ENCODE results near the gene PEX26.
"Not testable (repeated sequence)": the region's sequence is repeated elsewhere in the genome, so short reads cannot be mapped to it uniquely, and the experiment has no call there.

Gene PEX26

DNA sequence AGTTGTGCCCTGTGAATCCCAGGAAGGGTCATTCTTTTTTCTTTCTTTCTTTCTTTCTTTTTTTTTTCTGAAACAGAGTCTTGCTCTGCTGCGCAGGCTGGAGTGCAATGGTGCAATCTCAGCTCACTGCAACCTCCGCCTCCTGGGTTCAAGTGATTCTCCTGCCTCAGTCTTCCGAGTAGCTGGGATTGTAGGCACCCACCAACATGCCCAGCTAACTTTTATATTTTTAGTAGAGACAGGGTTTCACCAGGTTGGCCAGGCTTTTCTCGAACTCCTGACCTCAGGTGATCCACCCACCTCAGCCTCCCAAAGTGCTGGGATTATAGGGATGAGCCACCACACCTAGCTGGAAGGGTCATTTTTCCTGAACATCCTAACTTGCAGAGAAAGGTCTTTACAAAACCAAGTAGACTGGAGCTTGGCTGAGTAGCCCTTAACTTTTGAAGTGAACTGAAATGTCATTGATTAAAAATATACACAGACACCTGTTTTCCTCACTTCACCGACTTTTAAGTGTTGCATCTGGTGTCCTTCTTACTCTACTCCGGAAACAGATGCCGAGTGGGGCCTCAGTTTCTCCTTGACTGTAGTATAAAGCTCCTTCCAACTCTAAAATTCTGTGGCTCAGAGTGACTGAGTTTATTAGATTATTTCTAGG, 6.4 kb upstream of the PEX26 start:
- DNase-seq (ENCODE audit: low read depth), result not testable (repeated sequence)

DNA sequence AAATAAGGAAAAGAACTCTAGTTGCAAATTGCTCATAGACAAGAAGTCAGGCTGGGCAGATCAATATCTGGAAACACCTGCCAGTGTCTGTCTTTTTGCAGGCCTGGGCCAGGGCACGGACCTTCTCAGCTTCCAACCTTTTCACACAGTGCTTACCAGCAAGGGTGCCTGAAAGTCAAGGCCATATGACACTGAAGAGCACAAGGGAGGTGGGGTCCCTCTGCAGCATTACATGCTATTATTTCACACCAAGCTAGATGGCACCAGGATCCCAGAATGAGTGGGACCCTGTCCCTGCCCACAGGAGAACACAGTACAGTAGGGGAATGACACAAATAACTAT, 5.9 kb upstream of the PEX26 start:
- no peak for DNase-seq (ENCODE audit: low read depth)

- no peak for DNase-seq (ENCODE audit: low read depth)
These were observed 4.3 kb upstream of the PEX26 start for GRCh38 chr22:18073467-18073866.

DNA sequence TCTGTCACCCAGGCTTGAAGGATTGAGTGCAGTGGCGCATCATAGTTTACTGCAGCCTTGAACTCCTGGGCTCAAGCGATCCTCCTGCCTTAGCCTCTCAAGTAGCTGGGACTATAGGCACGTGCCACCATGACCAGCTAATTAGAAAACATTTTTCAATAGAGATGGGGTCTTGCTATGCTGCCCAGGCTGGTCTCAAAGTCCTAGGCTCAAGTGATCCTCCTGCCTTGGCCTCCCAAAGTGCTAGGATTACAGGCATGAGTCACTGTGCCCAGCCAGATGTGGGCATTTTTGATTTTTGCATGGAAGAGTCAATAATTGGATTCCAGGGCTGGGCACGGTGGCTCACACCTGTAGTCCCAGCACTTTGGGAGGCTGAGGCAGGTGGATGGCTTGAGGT, 3.9 kb upstream of the PEX26 start:
- not testable (repeated sequence) for DNase-seq (ENCODE audit: low read depth)

DNA sequence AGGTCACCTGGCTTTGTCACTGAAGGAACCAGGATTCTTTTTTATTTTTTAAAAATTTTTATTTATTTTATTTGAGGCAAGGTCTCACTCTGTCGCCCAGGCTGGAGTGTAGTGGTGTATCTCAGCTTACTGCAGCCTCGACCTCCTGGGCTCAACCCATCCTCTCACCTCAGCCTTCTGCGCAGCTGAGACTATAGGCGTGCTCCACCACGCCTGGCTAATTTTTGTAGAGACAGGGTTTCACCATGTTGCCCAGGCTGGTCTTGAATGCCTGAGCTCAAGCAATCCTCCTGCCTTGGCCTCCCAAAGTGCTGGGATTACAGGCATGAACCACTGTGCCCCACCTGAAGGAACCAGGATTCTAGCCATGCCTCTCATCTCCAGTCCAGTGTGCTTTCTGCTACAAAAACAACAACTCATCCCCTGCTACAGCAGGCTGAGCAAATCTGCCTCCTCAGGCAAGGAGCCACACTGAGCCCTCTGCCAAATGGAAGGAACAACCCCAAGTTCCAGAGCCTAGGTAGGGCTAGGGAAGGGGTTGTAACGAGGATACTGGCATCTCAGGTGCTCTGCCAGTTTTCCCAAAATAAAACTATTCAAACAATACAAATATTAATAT, 2.6 kb upstream of the PEX26 start:
- no peak for DNase-seq (ENCODE audit: low read depth)

GRCh38 chr22:18075720-18076497, 1.9 kb upstream of the PEX26 start:
- no peak for DNase-seq (ENCODE audit: low read depth)

- no peak for DNase-seq (ENCODE audit: low read depth)
These were observed 627 bp upstream of the PEX26 start for GRCh38 chr22:18077087-18077638.

DNA sequence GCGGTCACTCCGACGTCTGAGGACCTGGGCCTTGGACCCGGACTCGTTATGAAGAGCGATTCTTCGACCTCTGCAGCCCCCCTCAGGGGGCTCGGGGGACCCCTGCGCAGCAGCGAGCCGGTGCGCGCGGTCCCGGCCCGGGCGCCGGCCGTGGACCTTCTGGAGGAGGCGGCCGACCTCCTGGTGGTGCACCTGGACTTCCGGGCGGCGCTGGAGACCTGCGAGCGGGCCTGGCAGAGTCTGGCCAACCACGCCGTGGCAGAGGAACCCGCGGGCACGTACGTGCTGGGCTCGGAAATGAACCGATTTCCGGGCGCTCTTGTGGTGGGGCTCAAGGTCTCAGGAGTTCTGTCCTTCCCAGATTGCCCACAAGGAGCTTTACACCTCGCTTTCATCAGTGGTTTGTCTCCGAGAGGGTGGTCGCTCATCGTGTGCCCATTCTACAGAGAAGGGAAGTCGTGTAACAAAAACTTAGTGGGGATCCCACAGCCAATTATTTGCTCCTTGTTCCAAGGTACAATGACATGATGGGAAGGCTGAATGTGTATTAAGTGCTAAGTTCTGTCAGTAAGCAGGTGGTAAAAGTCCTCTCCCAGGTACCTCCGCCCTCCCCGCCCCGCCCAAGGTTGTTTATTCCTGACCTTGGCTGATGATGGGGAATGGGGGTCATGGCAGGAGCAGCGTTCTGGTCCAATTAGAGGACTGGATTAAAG, 695 bp downstream of the PEX26 start:
- peak; percentile 27 for DNase-seq (ENCODE audit: low read depth)

DNA sequence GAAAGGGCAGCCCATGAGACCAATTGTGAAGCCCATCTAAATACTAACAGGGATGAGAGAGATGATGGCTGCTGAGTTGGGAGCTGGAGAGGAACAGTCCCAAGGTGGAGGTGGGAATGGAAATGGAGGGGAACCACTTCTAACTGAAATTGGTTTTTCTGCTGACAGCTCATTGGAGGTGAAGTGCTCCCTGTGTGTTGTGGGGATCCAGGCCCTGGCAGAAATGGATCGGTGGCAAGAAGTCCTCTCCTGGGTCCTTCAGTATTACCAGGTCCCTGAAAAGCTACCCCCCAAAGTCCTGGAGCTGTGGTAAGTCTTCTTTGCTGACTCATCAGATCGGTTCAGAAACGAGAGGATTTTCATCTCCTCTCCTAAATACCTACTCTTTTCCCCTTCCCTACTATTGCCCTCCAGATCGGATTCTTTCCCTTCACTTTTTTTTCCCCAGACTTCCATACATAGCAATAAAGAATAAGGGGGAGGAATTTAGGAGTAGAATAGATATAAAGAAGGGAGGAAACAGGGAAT, 2.0 kb downstream of the PEX26 start:
- no peak for DNase-seq (ENCODE audit: low read depth)

DNA sequence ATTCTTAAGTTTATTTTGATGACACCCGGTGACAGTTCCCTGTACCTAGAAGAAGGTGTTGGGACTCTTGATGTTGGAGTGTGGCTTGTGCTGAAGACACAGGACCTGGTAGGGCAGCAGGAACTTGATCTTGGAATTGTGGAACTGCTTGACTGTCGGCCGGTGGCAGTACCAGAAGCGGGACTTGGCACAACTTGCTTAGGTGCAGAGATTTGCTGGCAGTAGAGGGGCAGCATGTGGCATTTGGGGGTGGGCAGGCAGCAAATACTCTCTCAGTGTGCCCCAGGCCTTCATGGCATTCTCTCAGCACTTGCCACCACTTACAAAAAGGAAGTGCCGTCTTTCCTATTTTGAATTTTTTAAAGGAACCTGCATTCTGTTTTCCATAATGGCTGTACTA, 3.6 kb downstream of the PEX26 start:
- no peak for DNase-seq (ENCODE audit: low read depth)

- no peak for DNase-seq (ENCODE audit: low read depth)
These were observed 4.7 kb downstream of the PEX26 start for GRCh38 chr22:18082467-18082866.

GRCh38 chr22:18083406-18083805, 5.6 kb downstream of the PEX26 start:
- DNase-seq (ENCODE audit: low read depth), result no peak

GRCh38 chr22:18085188-18085587, 7.4 kb downstream of the PEX26 start:
- DNase-seq (ENCODE audit: low read depth), result no peak

GRCh38 chr22:18087350-18087855, 9.6 kb downstream of the PEX26 start:
- no peak for DNase-seq (ENCODE audit: low read depth)

DNA sequence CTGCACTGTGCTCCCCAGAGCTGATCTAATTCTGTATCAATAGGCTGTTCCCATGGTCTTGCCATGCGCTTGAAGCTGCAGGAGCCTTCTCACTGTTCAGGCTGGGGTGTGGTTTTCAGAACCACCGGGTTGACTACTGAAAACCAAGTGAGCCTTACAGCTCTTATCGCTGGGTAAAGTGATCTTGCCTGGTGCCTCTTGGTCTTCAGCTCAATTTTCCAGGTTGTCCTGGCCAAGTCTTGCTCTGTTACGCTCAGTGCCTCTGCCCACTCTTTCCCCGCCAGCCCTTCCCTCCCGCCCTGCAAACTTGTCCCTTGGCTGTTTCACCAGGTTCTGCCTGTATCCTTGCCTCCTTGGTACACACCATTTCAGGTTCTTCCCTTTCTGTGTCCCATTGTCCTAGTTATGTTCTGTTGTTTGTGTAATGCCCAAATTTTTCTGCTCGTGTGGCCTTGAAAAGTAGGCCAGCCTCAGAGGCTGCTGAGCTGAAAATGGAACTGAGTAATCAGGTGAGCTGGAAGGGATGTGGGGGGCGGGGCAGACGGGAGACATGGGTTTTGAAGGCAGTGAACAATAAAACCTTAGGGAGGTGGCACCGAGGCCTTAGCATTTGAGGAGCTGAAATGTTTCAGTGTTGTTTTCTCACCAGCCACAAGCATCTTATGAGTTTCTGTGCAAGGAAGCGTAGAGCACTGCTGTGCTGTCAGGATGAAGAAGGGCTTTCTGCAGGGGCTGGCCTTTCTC, 11.2 kb downstream of the PEX26 start:
- no peak for DNase-seq (ENCODE audit: low read depth)

- no peak for DNase-seq (ENCODE audit: low read depth)
These were observed 12.5 kb downstream of the PEX26 start for GRCh38 chr22:18090286-18090685.

GRCh38 chr22:18091478-18091877, 13.7 kb downstream of the PEX26 start:
- no peak for DNase-seq (ENCODE audit: low read depth)

GRCh38 chr22:18091916-18092526, 14.2 kb downstream of the PEX26 start:
- DNase-seq (ENCODE audit: low read depth), result peak; percentile 11

DNA sequence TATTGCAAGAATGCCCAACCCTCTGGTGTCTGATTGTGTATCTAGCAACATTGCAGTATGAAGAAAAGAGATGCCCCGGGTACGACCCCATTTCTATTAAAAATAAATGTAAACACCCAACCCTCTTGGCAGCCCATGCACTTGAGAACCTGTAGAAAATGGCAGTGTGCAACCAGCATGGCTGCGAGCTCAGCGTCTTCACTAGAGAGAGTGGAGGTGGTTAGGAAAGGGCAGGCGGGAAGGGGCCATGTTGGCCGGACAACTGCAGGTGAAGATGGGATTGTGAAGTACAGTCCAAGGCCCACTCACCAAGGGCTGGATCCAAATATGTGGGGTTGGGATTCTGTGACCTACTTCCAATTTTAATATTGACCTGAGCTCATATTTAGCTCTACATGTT, 15.9 kb downstream of the PEX26 start:
- no peak for DNase-seq (ENCODE audit: low read depth)

- no peak for DNase-seq (ENCODE audit: low read depth)
These were observed 17.5 kb downstream of the PEX26 start for GRCh38 chr22:18095101-18095805.

Data from activated T-helper 9 cell treated with anti-CD3 and anti-CD28 coated beads, Interleukin-2, amount 50 U/mL, for 16 hours (primary cell).